WTC11 (cell line): ENCODE results near the gene LSM12. TPM values are rescaled to one million over a fixed set of nuclear protein-coding genes. Genes with fewer than 3 reads are reported as not detected.

ENCODE experiments used
- ATAC-seq: fragments of 200-7000 bp; cut with Tn5 transposase; 2 replicates; pipeline ENCODE4 v1.10.0; 2021; ENCODE audit warnings: mild to moderate bottlenecking, moderate library complexity
- CTCF ChIA-PET: fragments of 300-600 bp; sonication (Branson Sonifier 250); formaldehyde crosslinking; loops from one replicate; lab custom pipeline; 2021; ENCODE audit warnings: antibody characterized with exemption; lab: Charles Lee
- POLR2A ChIA-PET: fragments of 350-600 bp; sonication (Branson Sonifier 250); formaldehyde crosslinking; loops from one replicate; lab custom pipeline; 2021; ENCODE audit warnings: antibody characterized with exemption; lab: Charles Lee
- DNase-seq: peaks from one replicate; pipeline ENCODE4 v3.0.0; 2021; ENCODE audit warnings: low spot score
- H3K27ac Mint-ChIP-seq: 2 replicates; pipeline ENCODE4 v1.8.0; 2021; ENCODE audit warnings: mixed read lengths
- H3K27me3 Mint-ChIP-seq: 2 replicates; pipeline ENCODE4 v1.8.0; 2021; ENCODE audit warnings: low read depth, mild to moderate bottlenecking, moderate library complexity, mixed read lengths
- H3K36me3 Mint-ChIP-seq: 2 replicates; pipeline ENCODE4 v1.8.0; 2021; ENCODE audit warnings: mixed read lengths
- H3K4me1 Mint-ChIP-seq: 2 replicates; pipeline ENCODE4 v1.8.0; 2022; ENCODE audit warnings: mixed read lengths
- H3K4me3 Mint-ChIP-seq: 2 replicates; pipeline ENCODE4 v1.8.0; 2021; ENCODE audit warnings: mild to moderate bottlenecking, moderate library complexity, mixed read lengths
- H3K9me3 Mint-ChIP-seq: 2 replicates; pipeline ENCODE4 v1.8.0; 2021; ENCODE audit warnings: mixed read lengths
- ATF1 ChIP-seq: sonication (generic); formaldehyde crosslinking; IDR thresholded peaks from 2 replicates; pipeline ENCODE4 v1.8.1; 2023; ENCODE audit warnings: mild to moderate bottlenecking, moderate library complexity, missing genetic modification reagents
- CREB1 ChIP-seq: sonication (generic); formaldehyde crosslinking; IDR thresholded peaks from 2 replicates; pipeline ENCODE4 v1.8.0; 2023; ENCODE audit warnings: mild to moderate bottlenecking, missing genetic modification reagents
- E2F4 ChIP-seq: sonication (generic); formaldehyde crosslinking; IDR thresholded peaks from 2 replicates; pipeline ENCODE4 v1.8.1; 2022; ENCODE audit warnings: low read depth, mild to moderate bottlenecking, moderate library complexity, missing genetic modification reagents, borderline replicate concordance
- ELF4 ChIP-seq: sonication (generic); formaldehyde crosslinking; IDR thresholded peaks from 2 replicates; pipeline ENCODE4 v1.8.1; 2022; ENCODE audit warnings: low read depth, mild to moderate bottlenecking, moderate library complexity, missing genetic modification reagents
- FOXP1 ChIP-seq: sonication (generic); formaldehyde crosslinking; IDR thresholded peaks from 2 replicates; pipeline ENCODE4 v1.8.0; 2022; ENCODE audit warnings: missing genetic modification reagents, mild to moderate bottlenecking, moderate library complexity, borderline replicate concordance
- IRF1 ChIP-seq: sonication (generic); formaldehyde crosslinking; IDR thresholded peaks from 2 replicates; pipeline ENCODE4 v1.8.0; 2023; ENCODE audit warnings: missing genetic modification reagents
- IRF2 ChIP-seq: sonication (generic); formaldehyde crosslinking; IDR thresholded peaks from 2 replicates; pipeline ENCODE4 v1.8.0; 2022; ENCODE audit warnings: low read depth, missing genetic modification reagents, borderline replicate concordance
- JAZF1 ChIP-seq: fragments of 250-450 bp; sonication (Bioruptor Pico); IDR thresholded peaks from 2 replicates; pipeline ENCODE4 v1.9.0; 2021; ENCODE audit warnings: moderate library complexity, mild to moderate bottlenecking, inconsistent platforms
- JUN ChIP-seq: sonication (generic); formaldehyde crosslinking; IDR thresholded peaks from 2 replicates; pipeline ENCODE4 v1.8.0; 2023; ENCODE audit warnings: mild to moderate bottlenecking, missing genetic modification reagents
- MAX ChIP-seq: sonication (generic); formaldehyde crosslinking; IDR thresholded peaks from 2 replicates; pipeline ENCODE4 v1.8.0; 2022; ENCODE audit warnings: mild to moderate bottlenecking, missing genetic modification reagents
- MLX ChIP-seq: sonication (generic); formaldehyde crosslinking; IDR thresholded peaks from 2 replicates; pipeline ENCODE4 v1.8.1; 2023; ENCODE audit warnings: mild to moderate bottlenecking, missing genetic modification reagents, moderate library complexity
- MYBL2 ChIP-seq: sonication (generic); formaldehyde crosslinking; IDR thresholded peaks from 2 replicates; pipeline ENCODE4 v1.8.1; 2023; ENCODE audit warnings: mild to moderate bottlenecking, moderate library complexity, missing genetic modification reagents
- NR3C1 ChIP-seq: sonication (generic); formaldehyde crosslinking; conservative IDR thresholded peaks from 2 replicates; pipeline ENCODE4 v1.8.1; 2023; ENCODE audit warnings: low read depth, mild to moderate bottlenecking, missing genetic modification reagents
- RELA ChIP-seq: sonication (generic); formaldehyde crosslinking; IDR thresholded peaks from 2 replicates; pipeline ENCODE4 v1.8.1; 2022; ENCODE audit warnings: missing genetic modification reagents, mild to moderate bottlenecking, borderline replicate concordance
- SMAD3 ChIP-seq: sonication (generic); formaldehyde crosslinking; IDR thresholded peaks from 2 replicates; pipeline ENCODE4 v1.8.0; 2022; ENCODE audit warnings: missing genetic modification reagents, mild to moderate bottlenecking, borderline replicate concordance
- SP1 ChIP-seq: sonication (generic); formaldehyde crosslinking; conservative IDR thresholded peaks from 2 replicates; pipeline ENCODE4 v1.8.1; 2022; ENCODE audit warnings: missing genetic modification reagents
- TCF7 ChIP-seq: sonication (generic); formaldehyde crosslinking; IDR thresholded peaks from 2 replicates; pipeline ENCODE4 v1.8.0; 2022; ENCODE audit warnings: mild to moderate bottlenecking, low read depth, missing genetic modification reagents, moderate library complexity
- ZMAT4 ChIP-seq: fragments of 250-450 bp; sonication (Bioruptor Pico); IDR thresholded peaks from 2 replicates; pipeline ENCODE4 v1.9.0; 2021; ENCODE audit warnings: mild to moderate bottlenecking
- ZNF121 ChIP-seq: sonication (generic); formaldehyde crosslinking; IDR thresholded peaks from 2 replicates; pipeline ENCODE4 v1.8.0; 2023; ENCODE audit warnings: missing genetic modification reagents
- ZNF219 ChIP-seq: sonication (generic); formaldehyde crosslinking; IDR thresholded peaks from 2 replicates; pipeline ENCODE4 v1.8.0; 2023; ENCODE audit warnings: missing genetic modification reagents, mild to moderate bottlenecking, borderline replicate concordance
- ZNF317 ChIP-seq: sonication (generic); formaldehyde crosslinking; IDR thresholded peaks from 2 replicates; pipeline ENCODE4 v1.8.1; 2023; ENCODE audit warnings: low read depth, mild to moderate bottlenecking, moderate library complexity, missing genetic modification reagents, borderline replicate concordance
- ZNF396 ChIP-seq: fragments of 250-450 bp; sonication (Bioruptor Pico); IDR thresholded peaks from 2 replicates; pipeline ENCODE4 v1.8.0; 2021; ENCODE audit warnings: mild to moderate bottlenecking, moderate library complexity, borderline replicate concordance
- ZNF425 ChIP-seq: fragments of 250-450 bp; sonication (Bioruptor Pico); conservative IDR thresholded peaks from 2 replicates; pipeline ENCODE4 v1.9.0; 2021; ENCODE audit warnings: mild to moderate bottlenecking
- total RNA-seq: library from RNA; stranded (reverse); gene quantifications from 3 replicates; pipeline ENCODE4 v1.2.3, GENCODE V29; 2021

LSM12 gene
- total RNA-seq, 1 experiment from 2014 or later = 102 TPM

GRCh38 chr17:44000141-44000860 lies 66.2 kb downstream of the LSM12 start (continued):
- TF ChIP-seq ZNF425 (CRISPR knock-in tag) (no peak), JAZF1 (no peak), ATF1 (CRISPR knock-in tag) (no peak), RELA (CRISPR knock-in tag) (no peak), CREB1 (no peak), MYBL2 (CRISPR knock-in tag) (no peak), ELF4 (no peak), SP1 (CRISPR knock-in tag) (no peak), NR3C1 (CRISPR knock-in tag) (no peak)

GRCh38 chr17:43999024-43999423 lies 67.4 kb downstream of the LSM12 start:
- Mint-ChIP-seq H3K9me3 (no peaks in the 10 kb centered on the region), H3K36me3 (no peaks in the 10 kb centered on the region), H3K27me3 (peaks cover 21% of the 10 kb centered on the region), H3K4me1 (peaks cover 11% of the 10 kb centered on the region), H3K27ac (no peak overlapping the region; the same call in 1 of the 2 replicates), H3K4me3 (no peak overlapping the region)
- DNase-seq = no peak
- ChIA-PET CTCF (interaction anchor here (1.0 to 7.5 kb wide), 8 partner anchors 16 to 85 kb away, joined by 3 to 118 read pairs (median 4); no protein-coding TSS in a partner anchor), POLR2A (no interaction called here)
- TF ChIP-seq RELA (CRISPR knock-in tag) = no peak
- TF ChIP-seq TCF7 (CRISPR knock-in tag) = no peak
- TF ChIP-seq JUN (CRISPR knock-in tag) = no peak
- TF ChIP-seq MAX = no peak
- no peak for TF ChIP-seq ZNF121
- TF ChIP-seq E2F4 (CRISPR knock-in tag) = no peak
- no peak for TF ChIP-seq IRF2 (CRISPR knock-in tag)
- TF ChIP-seq FOXP1 (CRISPR knock-in tag) = no peak
- TF ChIP-seq ZNF219 (CRISPR knock-in tag) = no peak
- no peak for TF ChIP-seq ZMAT4 (CRISPR knock-in tag)
- TF ChIP-seq MLX (CRISPR knock-in tag) = no peak
- TF ChIP-seq SMAD3 (CRISPR knock-in tag) = no peak
- TF ChIP-seq ZNF396 (CRISPR knock-in tag) = no peak
- no peak for TF ChIP-seq ZNF317
- TF ChIP-seq IRF1 (CRISPR knock-in tag) = no peak
- ATAC-seq = no peak
